MM.1S (cell line): Measurements from ENCODE around the gene SMOC1.

Source experiments
- DNase-seq: peaks from one replicate; pipeline ENCODE4 v3.0.0-alpha.2; 2015
- H2AFZ ChIP-seq: fragments of 300-600 bp; sonication (generic); 2 replicates; pipeline ENCODE4 v1.6.0; 2016; ENCODE audit warnings: antibody characterized with exemption, low read length
- H3F3A ChIP-seq: fragments of 300-600 bp; sonication (generic); 2 replicates; pipeline ENCODE4 v1.6.1; 2016; ENCODE audit warnings: mild to moderate bottlenecking, antibody characterized with exemption, low read length, moderate library complexity, mixed read lengths; ENCODE audit not compliant: insufficient read depth
- H3K27ac ChIP-seq: fragments of 300-600 bp; sonication (generic); 2 replicates; pipeline ENCODE4 v1.5.1; 2016; ENCODE audit warnings: mild to moderate bottlenecking, low read length
- H3K27me3 ChIP-seq: fragments of 300-600 bp; sonication (generic); replicated peaks from 2 replicates; pipeline ENCODE4 v1.6.0; 2016; ENCODE audit warnings: low read length; ENCODE audit not compliant: insufficient read depth
- H3K36me3 ChIP-seq: fragments of 300-600 bp; sonication (generic); replicated peaks from 2 replicates; pipeline ENCODE4 v1.6.1; 2016; ENCODE audit warnings: mild to moderate bottlenecking, low read length, mixed read lengths; ENCODE audit not compliant: insufficient read depth
- H3K4me1 ChIP-seq: fragments of 300-600 bp; sonication (generic); 2 replicates; pipeline ENCODE4 v1.6.1; 2016; ENCODE audit warnings: low read length, mixed read lengths
- H3K4me2 ChIP-seq: fragments of 300-600 bp; sonication (generic); 2 replicates; pipeline ENCODE4 v1.6.0; 2016; ENCODE audit warnings: low read depth, low read length
- H3K4me3 ChIP-seq: fragments of 300-600 bp; sonication (generic); 2 replicates; pipeline ENCODE4 v1.5.1; 2016; ENCODE audit warnings: low read length, mixed read lengths
- H3K79me2 ChIP-seq: fragments of 300-600 bp; sonication (generic); 2 replicates; pipeline ENCODE4 v1.6.1; 2016; ENCODE audit warnings: mixed run types, low read length, mixed read lengths
- H3K9ac ChIP-seq: fragments of 300-600 bp; sonication (generic); 2 replicates; pipeline ENCODE4 v1.6.1; 2016; ENCODE audit warnings: low read length, mixed read lengths
- H3K9me2 ChIP-seq: fragments of 300-600 bp; sonication (generic); replicated peaks from 2 replicates; pipeline ENCODE4 v1.6.1; 2016; ENCODE audit warnings: mild to moderate bottlenecking, low read length, mixed read lengths; ENCODE audit not compliant: insufficient read depth
- H3K9me3 ChIP-seq: fragments of 300-600 bp; sonication (generic); replicated peaks from 2 replicates; pipeline ENCODE4 v1.6.1; 2016; ENCODE audit warnings: mild to moderate bottlenecking, low read length, mixed read lengths; ENCODE audit not compliant: insufficient read depth
- H4K20me1 ChIP-seq: fragments of 300-600 bp; sonication (generic); 2 replicates; pipeline ENCODE4 v1.6.1; 2016; ENCODE audit warnings: mild to moderate bottlenecking, low read length, moderate library complexity, mixed read lengths; ENCODE audit not compliant: insufficient read depth
- CTCF ChIP-seq: fragments of 300-600 bp; sonication (generic); IDR thresholded peaks from 2 replicates; pipeline ENCODE4 v1.5.1; 2016; ENCODE audit warnings: antibody characterized with exemption, low read length, mixed read lengths
- EZH2 ChIP-seq: fragments of 300-600 bp; sonication (generic); optimal IDR thresholded peaks from 2 replicates; pipeline ENCODE3; 2017; ENCODE audit warnings: low read depth, mild to moderate bottlenecking, antibody characterized with exemption, low read length, mixed read lengths
- EZH2phosphoT487 ChIP-seq: fragments of 300-600 bp; sonication (generic); IDR thresholded peaks from 2 replicates; pipeline ENCODE4 v1.6.1; 2018; ENCODE audit warnings: antibody characterized with exemption, low read length

SMOC1 gene

DNA sequence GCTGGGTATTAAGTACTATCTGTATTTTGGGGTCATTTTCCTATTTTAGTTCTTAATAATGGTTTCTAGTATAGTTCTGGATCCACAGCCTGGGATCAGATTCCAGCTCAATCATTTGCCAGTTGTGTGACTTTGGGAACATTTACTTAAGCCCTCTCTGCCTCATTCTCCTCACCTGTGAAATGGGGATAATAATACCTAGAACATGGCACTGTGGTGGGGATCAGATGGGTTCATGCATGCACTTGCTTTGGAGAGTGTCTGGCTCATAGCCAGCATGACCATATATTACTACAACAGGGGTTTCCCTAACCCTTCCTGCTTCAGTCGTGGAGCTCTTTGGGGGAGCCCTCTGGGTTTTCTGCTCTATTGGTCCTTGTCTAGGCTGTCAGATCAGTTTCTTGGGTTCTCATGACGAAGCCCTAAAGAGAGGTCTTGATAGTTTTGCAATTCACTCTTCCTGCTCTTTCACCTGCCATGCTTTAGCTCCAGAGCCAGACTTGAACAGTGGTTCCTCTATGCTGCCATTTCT is 34.1 kb upstream of the SMOC1 start:
- Histone ChIP-seq H3K9me2 (no peaks in the 10 kb centered on the region), H3K9ac (no peak overlapping the region), H3K27me3 (no peaks in the 10 kb centered on the region), H3K4me2 (no peak overlapping the region), H3K79me2 (no peaks in the 10 kb centered on the region), H3K27ac (no peak overlapping the region), H3K4me3 (no peak overlapping the region), H3F3A (no peaks in the 10 kb centered on the region), H3K36me3 (no peaks in the 10 kb centered on the region), H2AFZ (no peak overlapping the region), H3K9me3 (no peaks in the 10 kb centered on the region), H4K20me1 (no peaks in the 10 kb centered on the region), H3K4me1 (no peaks in the 10 kb centered on the region)
- no peak for DNase-seq
- TF ChIP-seq EZH2phosphoT487 (no peak), EZH2 (no peak), CTCF (no peak)

- no peak overlapping the region for H3K4me3 ChIP-seq
- no peaks in the 10 kb centered on the region for H3K9me2 ChIP-seq
- H4K20me1 ChIP-seq = no peaks in the 10 kb centered on the region
- no peak overlapping the region for H2AFZ ChIP-seq
- no peaks in the 10 kb centered on the region for H3F3A ChIP-seq
- H3K9me3 ChIP-seq = no peaks in the 10 kb centered on the region
- no peaks in the 10 kb centered on the region for H3K4me1 ChIP-seq
- no peaks in the 10 kb centered on the region for H3K36me3 ChIP-seq
- H3K79me2 ChIP-seq = no peaks in the 10 kb centered on the region
- no peak for TF ChIP-seq EZH2phosphoT487
- TF ChIP-seq CTCF = no peak
- TF ChIP-seq EZH2 = no peak
- H3K27ac ChIP-seq = no peak overlapping the region
- no peak overlapping the region for H3K4me2 ChIP-seq
- no peak overlapping the region for H3K9ac ChIP-seq
- no peaks in the 10 kb centered on the region for H3K27me3 ChIP-seq
- DNase-seq = no peak
Measured at GRCh38 chr14:69845787-69846186, 33.4 kb upstream of the SMOC1 start.

- Histone ChIP-seq H3K4me3 (no peak overlapping the region), H2AFZ (no peak overlapping the region), H3K27ac (no peak overlapping the region), H3K9ac (no peak overlapping the region), H3K4me1 (no peaks in the 10 kb centered on the region), H3K27me3 (no peaks in the 10 kb centered on the region), H3F3A (no peaks in the 10 kb centered on the region), H3K36me3 (no peaks in the 10 kb centered on the region), H4K20me1 (no peaks in the 10 kb centered on the region), H3K9me3 (no peaks in the 10 kb centered on the region), H3K9me2 (no peaks in the 10 kb centered on the region), H3K79me2 (no peaks in the 10 kb centered on the region), H3K4me2 (no peak overlapping the region)
- DNase-seq = no peak
- TF ChIP-seq EZH2phosphoT487 (no peak), EZH2 (no peak), CTCF (no peak)
Measured at GRCh38 chr14:69848156-69848555, 31.1 kb upstream of the SMOC1 start.
